AG10803 (cell line): ENCODE measurements around the gene ZNF260.
A peak's percentile ranks its signal among the peaks of the same experiment; 100 is the strongest.

Experiments used
- DNase-seq: peaks from one replicate; pipeline ENCODE4 v3.0.0; 2010; ENCODE audit warnings: low read depth
- H3K4me3 ChIP-seq: 2 replicates; pipeline ENCODE4 v1.5.1; 2011; ENCODE audit warnings: mild to moderate bottlenecking, low read length, control low read depth
- TF ChIP-seq, protein P1 (sequence below): conservative IDR thresholded peaks from 2 replicates; pipeline ENCODE4 v1.5.1; 2011; ENCODE audit warnings: mild to moderate bottlenecking, low read length, control low read depth, inconsistent platforms

The ZNF260 gene

DNA sequence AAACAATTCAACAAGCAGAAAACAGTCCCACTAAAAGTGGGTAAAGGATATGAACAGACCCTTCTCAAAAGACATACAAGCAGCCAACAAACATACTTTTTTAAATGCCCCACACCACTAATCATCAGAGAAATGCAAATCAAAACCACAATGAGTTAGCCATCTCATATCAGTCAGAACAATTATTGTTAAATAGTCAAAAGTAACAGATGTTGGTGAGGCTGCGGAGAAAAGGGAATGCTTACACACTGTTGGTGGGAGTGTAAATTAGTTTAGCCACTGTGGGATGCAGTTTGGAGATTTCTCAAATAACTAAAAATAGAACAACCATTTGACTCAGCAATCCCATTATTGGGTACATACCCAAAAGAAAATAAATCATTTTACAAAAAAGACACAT lies 36.3 kb upstream of the ZNF260 start:
- no peak for DNase-seq
- H3K4me3 ChIP-seq, result no peak overlapping the region
- TF ChIP-seq, protein P1, sequence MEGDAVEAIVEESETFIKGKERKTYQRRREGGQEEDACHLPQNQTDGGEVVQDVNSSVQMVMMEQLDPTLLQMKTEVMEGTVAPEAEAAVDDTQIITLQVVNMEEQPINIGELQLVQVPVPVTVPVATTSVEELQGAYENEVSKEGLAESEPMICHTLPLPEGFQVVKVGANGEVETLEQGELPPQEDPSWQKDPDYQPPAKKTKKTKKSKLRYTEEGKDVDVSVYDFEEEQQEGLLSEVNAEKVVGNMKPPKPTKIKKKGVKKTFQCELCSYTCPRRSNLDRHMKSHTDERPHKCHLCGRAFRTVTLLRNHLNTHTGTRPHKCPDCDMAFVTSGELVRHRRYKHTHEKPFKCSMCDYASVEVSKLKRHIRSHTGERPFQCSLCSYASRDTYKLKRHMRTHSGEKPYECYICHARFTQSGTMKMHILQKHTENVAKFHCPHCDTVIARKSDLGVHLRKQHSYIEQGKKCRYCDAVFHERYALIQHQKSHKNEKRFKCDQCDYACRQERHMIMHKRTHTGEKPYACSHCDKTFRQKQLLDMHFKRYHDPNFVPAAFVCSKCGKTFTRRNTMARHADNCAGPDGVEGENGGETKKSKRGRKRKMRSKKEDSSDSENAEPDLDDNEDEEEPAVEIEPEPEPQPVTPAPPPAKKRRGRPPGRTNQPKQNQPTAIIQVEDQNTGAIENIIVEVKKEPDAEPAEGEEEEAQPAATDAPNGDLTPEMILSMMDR, result no peak

DNA sequence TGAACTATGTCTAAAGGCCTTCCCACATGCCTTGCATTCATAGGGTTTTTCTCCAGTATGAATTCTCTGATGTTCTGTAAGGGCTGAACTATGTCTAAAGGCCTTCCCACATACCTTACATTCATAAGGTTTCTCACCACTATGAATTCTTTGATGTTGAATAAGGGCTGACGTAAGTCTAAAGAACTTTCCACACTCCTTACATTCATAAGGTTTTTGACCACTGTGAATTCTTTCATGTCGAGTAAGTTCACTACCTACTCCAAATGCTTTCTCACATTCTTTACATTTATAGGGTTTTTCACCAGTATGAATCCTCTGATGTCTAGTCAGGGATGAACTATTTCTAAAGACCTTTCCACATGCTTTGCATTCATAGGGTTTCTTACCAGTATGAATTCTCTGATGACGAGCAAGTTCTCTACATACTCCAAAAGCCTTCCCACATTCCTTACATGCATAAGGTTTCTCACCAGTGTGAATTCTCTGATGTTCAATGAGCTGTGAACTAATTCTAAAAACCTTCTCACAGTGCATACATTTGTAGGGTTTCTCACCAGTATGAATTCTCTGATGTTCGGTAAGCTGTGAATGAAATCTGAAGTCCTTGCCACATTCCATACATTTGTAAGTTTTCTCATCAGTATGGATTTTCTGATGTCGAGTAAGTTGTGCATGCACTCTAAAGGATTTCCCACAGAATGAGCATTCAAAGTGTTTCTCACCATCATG lies 19.1 kb upstream of the ZNF260 start:
- H3K4me3 ChIP-seq, result no peak overlapping the region
- TF ChIP-seq, protein P1, result no peak
- DNase-seq, result no peak

DNA sequence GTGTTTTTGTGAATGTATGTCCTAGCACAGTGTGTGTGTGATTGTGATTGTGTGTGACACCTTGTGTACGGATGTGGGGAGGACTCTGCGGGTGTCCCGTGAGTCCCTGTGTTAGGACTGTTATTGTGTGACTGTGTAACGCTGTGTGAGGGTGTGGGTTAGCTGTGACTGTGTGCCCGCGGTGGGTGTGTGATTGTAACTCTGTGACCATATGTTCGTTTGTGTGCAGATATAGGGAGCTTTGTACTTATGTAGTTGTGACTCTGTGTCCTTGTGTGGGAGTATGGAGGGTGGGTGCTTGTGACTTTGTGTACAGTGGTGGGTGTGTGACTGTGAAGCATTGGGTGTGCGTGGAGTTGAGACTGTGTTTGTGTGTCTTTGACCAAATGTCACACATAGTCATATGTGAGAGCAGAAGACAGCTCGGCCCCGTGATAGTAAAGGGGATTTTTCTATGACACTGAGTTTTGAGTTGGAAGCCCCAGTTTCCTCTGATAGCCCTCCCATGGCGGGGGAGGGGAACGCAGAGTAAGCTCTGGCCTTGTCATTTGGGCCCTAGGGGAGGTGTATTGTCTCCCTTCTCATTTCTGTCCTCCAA lies 949 bp upstream of the ZNF260 start:
- H3K4me3 ChIP-seq, result peak overlapping the region; percentile 78
- TF ChIP-seq, protein P1, result no peak
- DNase-seq, result no peak

DNA sequence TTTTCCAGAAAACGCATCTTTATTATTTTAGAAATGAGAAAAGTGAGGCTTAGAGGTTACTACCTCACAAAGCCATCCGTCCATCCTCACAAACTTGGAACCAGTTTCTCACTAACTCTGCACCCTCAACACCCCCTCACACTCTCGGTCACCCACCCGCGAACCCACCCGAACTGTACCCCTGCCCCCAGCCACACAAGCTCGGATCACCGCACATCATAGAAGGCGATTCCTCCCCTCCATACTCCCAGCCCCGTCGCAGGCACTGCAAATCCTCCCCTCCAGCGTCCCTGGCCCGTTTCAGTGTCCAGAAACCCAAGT lies 238 bp downstream of the ZNF260 start:
- no peak for DNase-seq
- TF ChIP-seq, protein P1, result no peak
- H3K4me3 ChIP-seq, result peak overlapping the region; percentile 78

DNA sequence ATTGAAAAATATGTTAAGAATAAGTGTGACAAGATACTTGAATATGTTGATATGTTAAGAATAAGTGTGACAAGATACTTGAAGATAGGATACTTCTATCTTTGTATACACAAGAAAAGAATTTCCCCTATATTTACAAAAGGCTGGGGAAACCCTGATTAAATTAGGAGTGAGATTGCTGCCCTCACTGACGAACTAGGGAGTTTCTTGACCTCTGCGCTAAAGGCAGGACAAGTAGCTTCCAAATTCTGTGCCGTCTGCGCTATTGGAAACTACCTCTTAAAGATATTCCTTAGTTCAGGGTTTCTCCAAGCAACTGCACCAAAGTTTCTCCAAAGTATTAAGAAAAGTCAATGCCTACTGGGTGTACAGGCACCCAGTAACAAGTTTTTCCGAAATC lies 730 bp downstream of the ZNF260 start:
- H3K4me3 ChIP-seq, result peak overlapping the region; percentile 78
- no peak for DNase-seq
- TF ChIP-seq, protein P1, result no peak

DNA sequence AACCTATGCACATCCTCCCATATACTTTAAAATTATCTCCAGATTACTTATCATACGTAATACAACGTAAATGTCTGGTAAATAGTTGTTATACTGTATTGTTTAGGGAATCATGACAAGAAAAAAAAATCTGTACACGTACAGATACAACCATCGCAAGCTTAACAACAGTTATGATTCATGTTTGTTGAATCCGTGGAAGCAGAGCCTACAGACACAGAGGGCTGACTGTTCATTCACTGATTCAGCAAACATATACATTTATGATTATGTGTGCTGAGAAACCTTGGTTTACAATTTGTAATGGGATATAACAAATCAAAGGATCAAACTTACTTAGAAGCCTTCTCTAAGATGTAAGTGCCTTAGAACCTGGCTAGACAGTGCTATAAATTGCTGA lies 1.5 kb downstream of the ZNF260 start:
- no peak overlapping the region; the same call in 1 of the 2 replicates for H3K4me3 ChIP-seq
- DNase-seq, result no peak
- TF ChIP-seq, protein P1, result no peak

DNA sequence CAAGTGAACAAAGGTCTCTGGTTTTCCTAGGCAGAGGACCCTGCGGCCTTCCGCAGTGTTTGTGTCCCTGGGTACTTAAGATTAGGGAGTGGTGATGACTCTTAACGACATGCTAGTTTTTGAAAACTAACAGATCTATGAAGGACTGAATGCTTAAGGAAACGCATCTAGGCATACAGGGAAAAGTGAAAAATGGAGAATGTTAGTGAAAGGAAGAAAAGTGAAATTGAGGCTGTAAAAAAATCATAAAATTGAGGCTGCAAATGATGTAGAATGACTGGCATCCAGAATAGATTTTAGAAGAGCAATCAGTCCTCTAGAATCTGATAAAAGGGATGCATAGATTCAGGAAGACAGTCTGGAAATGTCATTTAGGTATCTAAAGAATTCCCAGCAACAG lies 3.5 kb downstream of the ZNF260 start:
- no peak for DNase-seq
- TF ChIP-seq, protein P1, result no peak
- no peak overlapping the region for H3K4me3 ChIP-seq
